HepG2 (cell line): Measurements from ENCODE around the gene URM1. TPM values are rescaled to one million over a fixed set of nuclear protein-coding genes. Genes with fewer than 3 reads are reported as not detected.

Source experiments
- ARID2 ChIP-seq: sonication (generic); formaldehyde crosslinking; IDR thresholded peaks from 2 replicates; pipeline ENCODE4 v1.8.1; 2022; ENCODE audit warnings: mild to moderate bottlenecking, missing genetic modification reagents, borderline replicate concordance
- CBX1 ChIP-seq: IDR thresholded peaks from one replicate; pipeline ENCODE4 v1.6.1; 2016; ENCODE audit warnings: antibody characterized with exemption, low read depth
- CC2D1A ChIP-seq: sonication (generic); formaldehyde crosslinking; IDR thresholded peaks from 2 replicates; pipeline ENCODE4 v1.8.1; 2023; ENCODE audit warnings: mild to moderate bottlenecking, missing genetic modification reagents
- HMG20B ChIP-seq: conservative IDR thresholded peaks from 2 replicates; pipeline ENCODE4 v1.6.1; 2016; ENCODE audit warnings: missing genetic modification reagents, missing compliant biosample characterization
- HOXA7 ChIP-seq: sonication (generic); formaldehyde crosslinking; IDR thresholded peaks from 2 replicates; pipeline ENCODE4 v1.8.1; 2022; ENCODE audit warnings: mild to moderate bottlenecking, missing genetic modification reagents, moderate library complexity
- LBX2 ChIP-seq: sonication (generic); formaldehyde crosslinking; IDR thresholded peaks from 2 replicates; pipeline ENCODE4 v1.5.0; 2020; ENCODE audit warnings: missing genetic modification reagents, mild to moderate bottlenecking, borderline replicate concordance
- SP1 ChIP-seq, 2 experiments: fragments of 450-650 bp in 1 of 2; sonication (generic) in 1 of 2; formaldehyde crosslinking in 1 of 2; IDR thresholded peaks; 2 replicates each; pipeline versions ENCODE4 v1.4.0 to v1.6.1; 2016 to 2020; ENCODE audit warnings: missing genetic modification reagents in 1 of 2
- SP4 ChIP-seq: sonication (generic); formaldehyde crosslinking; IDR thresholded peaks from 2 replicates; pipeline ENCODE4 v1.8.1; 2023; ENCODE audit warnings: mild to moderate bottlenecking, missing genetic modification reagents
- ZHX2 ChIP-seq, 2 experiments: sonication (generic) in 1 of 2; formaldehyde crosslinking in 1 of 2; IDR thresholded peaks; 2 replicates each; pipeline versions ENCODE4 v1.6.1 to v1.9.0; 2014 to 2022; ENCODE audit warnings: antibody characterized with exemption in 1 of 2, borderline replicate concordance in 1 of 2, inconsistent platforms in 1 of 2, low read depth in 1 of 2, missing genetic modification reagents in 1 of 2
- ZNF20 ChIP-seq: sonication (generic); formaldehyde crosslinking; IDR thresholded peaks from 2 replicates; pipeline ENCODE4 v1.4.0; 2020; ENCODE audit warnings: mild to moderate bottlenecking, moderate library complexity, missing genetic modification reagents
- ZNF235 ChIP-seq: sonication (generic); formaldehyde crosslinking; IDR thresholded peaks from 2 replicates; pipeline ENCODE4 v1.8.1; 2023; ENCODE audit warnings: mild to moderate bottlenecking, missing genetic modification reagents, borderline replicate concordance
- ZNF44 ChIP-seq: sonication (generic); formaldehyde crosslinking; IDR thresholded peaks from 2 replicates; pipeline ENCODE4 v1.5.1; 2020; ENCODE audit warnings: mild to moderate bottlenecking, missing genetic modification reagents
- ZNF513 ChIP-seq: sonication (generic); formaldehyde crosslinking; conservative IDR thresholded peaks from 2 replicates; pipeline ENCODE4 v1.5.0; 2020; ENCODE audit warnings: missing genetic modification reagents
- ZNF567 ChIP-seq: sonication (generic); formaldehyde crosslinking; IDR thresholded peaks from 2 replicates; pipeline ENCODE4 v1.8.1; 2023; ENCODE audit warnings: mild to moderate bottlenecking, missing genetic modification reagents, borderline replicate concordance
- ZNF687 ChIP-seq: sonication (generic); formaldehyde crosslinking; IDR thresholded peaks from 2 replicates; pipeline ENCODE4 v1.5.1; 2020; ENCODE audit warnings: mild to moderate bottlenecking, missing genetic modification reagents, moderate library complexity
- ZNF777 ChIP-seq: sonication (generic); formaldehyde crosslinking; IDR thresholded peaks from 2 replicates; pipeline ENCODE4 v1.4.0; 2020; ENCODE audit warnings: missing genetic modification reagents
- ZNF790 ChIP-seq: sonication (generic); formaldehyde crosslinking; IDR thresholded peaks from 2 replicates; pipeline ENCODE4 v1.8.0; 2022; ENCODE audit warnings: missing genetic modification reagents, mild to moderate bottlenecking, borderline replicate concordance
- polyA plus RNA-seq, 8 experiments: library from polyadenylated mRNA; depleted of rRNA in 3 of 8; stranded (reverse) in 7 of 8; unstranded in 1 of 8; fragments of >200 nt; fragmentation: Illumina TruSeq in 4 of 8; extraction: Trizol in 4 of 8; gene quantifications; 2 replicates each; pipeline versions ENCODE4 v1.2.1 to v1.2.3, GENCODE V29; 2011 to 2016; ENCODE audit warnings: low read depth in 4 of 8, missing spikeins in 1 of 8, mixed read lengths in 1 of 8; ENCODE audit not compliant: insufficient read depth in 1 of 8
- total RNA-seq, 5 experiments: library from RNA; depleted of rRNA; stranded (reverse); fragments of >200 nt; fragmentation: Illumina TruSeq; extraction: Trizol; gene quantifications; 2 replicates each; pipeline ENCODE4 v1.2.3, GENCODE V29; 2016; ENCODE audit warnings: low read depth in 1 of 5

URM1 gene
- total and polyA plus RNA-seq, 2 of the 13 experiments (the other 11 are each of a cell fraction or from before 2014, with no cell fraction given), result 37.1 to 41.3 TPM

- TF ChIP-seq ZHX2 (IDR thresholded peaks at IDR 0.05; ENCODE audit: low read depth) (no peak), ZHX2 (CRISPR knock-in tag; IDR thresholded peaks at IDR 0.05; ENCODE audit: borderline replicate concordance) (no peak), ZNF790 (CRISPR knock-in tag) (no peak), SP4 (CRISPR knock-in tag) (no peak), ZNF44 (CRISPR knock-in tag) (no peak), ZNF687 (CRISPR knock-in tag) (peak; percentile 70), ZNF567 (peak; percentile 76; the same call in 1 of the 2 replicates), LBX2 (no peak), ZNF235 (CRISPR knock-in tag) (no peak), CC2D1A (no peak), HMG20B (CRISPR knock-in tag) (no peak), SP1 (IDR thresholded peaks at IDR 0.05) (no peak), SP1 (CRISPR knock-in tag; IDR thresholded peaks at IDR 0.05) (0 out of 2 replicates have a peak, but pooled peaks have one; percentile 46), ZNF513 (CRISPR knock-in tag) (no peak), ZNF20 (CRISPR knock-in tag) (no peak), ARID2 (CRISPR knock-in tag) (no peak), HOXA7 (CRISPR knock-in tag) (no peak), ZNF777 (peak; percentile 47; the same call in 1 of the 2 replicates), CBX1 (no peak)
Measured at GRCh38 chr9:128361986-128362646, 9.1 kb upstream of the URM1 start (continued).
